ENCODE data around the gene PTPRN2. TPM values are rescaled to one million over a fixed set of nuclear protein-coding genes. Genes with fewer than 3 reads are reported as not detected.
"Not testable (repeated sequence)": the region's sequence is repeated elsewhere in the genome, so short reads cannot be mapped to it uniquely, and the experiment has no call there.

PTPRN2 gene
- total and polyA plus RNA-seq, 2 donors (not counting 1 experiment from before 2014, with no cell fraction given), result 0.54 to 1.2 TPM

GRCh38 chr7:157490465-157490912 is 1097.1 kb downstream of the PTPRN2 start:
- H3K79me2 ChIP-seq (ENCODE audit: control insufficient read depth, insufficient read depth, low read length), result no peaks in the 10 kb centered on the region
- H3K4me1 ChIP-seq (ENCODE audit: control insufficient read depth, extremely low read depth, insufficient read depth, low read length), result no peaks in the 10 kb centered on the region
- no peaks in the 10 kb centered on the region for H3K9me3 ChIP-seq (ENCODE audit: control insufficient read depth, insufficient read depth, low read depth, low read length)
- H3K27ac ChIP-seq (ENCODE audit: insufficient read depth, low read length), result no peak overlapping the region
- no peaks in the 10 kb centered on the region for H3K36me3 ChIP-seq (ENCODE audit: control insufficient read depth, insufficient read depth, low read length)
- no peak overlapping the region for H3K4me3 ChIP-seq (replicated peaks in 1 of 4; ENCODE audit: control extremely low read depth in 1 of 4, insufficient read depth in 1 of 4, low read depth in 3 of 4, low read length in 4 of 4)
- no peak overlapping the region for H3K4me2 ChIP-seq (ENCODE audit: extremely low read depth, insufficient read depth, low read length)
- no peaks in the 10 kb centered on the region for H3K27me3 ChIP-seq (ENCODE audit: control insufficient read depth, insufficient read depth, low read length)
- peak; percentile 45 to 91 for DNase-seq (ENCODE audit: low read depth in 2 of 2)
- no peaks in the 10 kb centered on the region for H4K20me1 ChIP-seq (ENCODE audit: control insufficient read depth, extremely low read depth, insufficient read depth, low read length)
- no peak overlapping the region for H2AFZ ChIP-seq (ENCODE audit: low read length)
- TF ChIP-seq EZH2 (IDR thresholded peaks at IDR 0.05; ENCODE audit: low read length, missing control alignments), result no peak
- TF ChIP-seq CTCF (conservative IDR thresholded peaks at IDR 0.05 in 1 of 2, IDR thresholded peaks at IDR 0.05 in 1 of 2; ENCODE audit: low read depth in 1 of 2, low read length in 2 of 2), result no peak
- H3K9ac ChIP-seq (ENCODE audit: insufficient read depth, low read length), result no peak overlapping the region

- not testable (repeated sequence) for H3K4me2 ChIP-seq (ENCODE audit: extremely low read depth, insufficient read depth, low read length); H3K9ac ChIP-seq (ENCODE audit: insufficient read depth, low read length); H2AFZ ChIP-seq (ENCODE audit: low read length); DNase-seq (ENCODE audit: low read depth in 2 of 2); H3K27ac ChIP-seq (ENCODE audit: insufficient read depth, low read length); H3K27me3 ChIP-seq (ENCODE audit: control insufficient read depth, insufficient read depth, low read length); H3K4me1 ChIP-seq (ENCODE audit: control insufficient read depth, extremely low read depth, insufficient read depth, low read length); H3K79me2 ChIP-seq (ENCODE audit: control insufficient read depth, insufficient read depth, low read length); H3K4me3 ChIP-seq (replicated peaks in 1 of 4; ENCODE audit: control extremely low read depth in 1 of 4, insufficient read depth in 1 of 4, low read depth in 3 of 4, low read length in 4 of 4); H4K20me1 ChIP-seq (ENCODE audit: control insufficient read depth, extremely low read depth, insufficient read depth, low read length); H3K36me3 ChIP-seq (ENCODE audit: control insufficient read depth, insufficient read depth, low read length); H3K9me3 ChIP-seq (ENCODE audit: control insufficient read depth, insufficient read depth, low read depth, low read length)
Measured at GRCh38 chr7:157489870-157490269, 1097.8 kb downstream of the PTPRN2 start.

Other genes with a start within 250 kb of the PTPRN2 start
- gene NCAPG2, start 117.0 kb upstream of the PTPRN2 start, total RNA-seq, result 5.4 and 10.9 TPM in 2 replicates
- gene NCAPG2, start 117.0 kb upstream of the PTPRN2 start, polyA plus RNA-seq, result 18.7 and 38.9 TPM in 2 replicates
- gene ESYT2, start 241.7 kb upstream of the PTPRN2 start, total RNA-seq, result 83.0 and 93.0 TPM in 2 replicates
- gene ESYT2, start 241.7 kb upstream of the PTPRN2 start, polyA plus RNA-seq, result 42.7 and 66.0 TPM in 2 replicates

All from fibroblast of lung (primary cell).